Ascending aorta (tissue), 2 donors: ENCODE measurements around the gene SLC14A1. TPM values are rescaled to one million over a fixed set of nuclear protein-coding genes. Genes with fewer than 3 reads are reported as not detected.

Experiments used
- DNase-seq, 2 donors: peaks; one replicate each; pipeline ENCODE4 v3.0.0-alpha.2; 2019; ENCODE audit warnings: low spot score in 2 of 2
- H3K27ac ChIP-seq, 2 donors: fragments of 200-600 bp; sonication (generic); one replicate each; pipeline ENCODE4 v1.5.1; 2016 to 2017; ENCODE audit warnings: mild to moderate bottlenecking in 1 of 2
- H3K27me3 ChIP-seq: fragments of 200-600 bp; sonication (generic); one replicate; pipeline ENCODE4 v1.5.1; 2017
- H3K36me3 ChIP-seq, 2 donors: fragments of 200-600 bp; sonication (generic); one replicate each; pipeline ENCODE4 v1.5.1; 2016
- H3K4me1 ChIP-seq, 2 donors: fragments of 200-600 bp; sonication (generic); one replicate each; pipeline ENCODE4 v1.5.1; 2016 to 2017; ENCODE audit warnings: mild to moderate bottlenecking in 1 of 2
- H3K4me3 ChIP-seq, 2 donors: fragments of 200-600 bp; sonication (generic); one replicate each; pipeline ENCODE4 v1.5.1; 2016 to 2017; ENCODE audit warnings: mild to moderate bottlenecking in 1 of 2
- H3K9me3 ChIP-seq, 2 donors: fragments of 200-600 bp; sonication (generic); one replicate each; pipeline ENCODE4 v1.5.1; 2016
- intact Hi-C: fragments of 100-400 bp; cut with DNase I; formaldehyde crosslinking; loops from one replicate; pipeline ENCODE4 v1.15.1; 2023
- total RNA-seq: library from RNA; depleted of rRNA; stranded (reverse); fragments of >200 nt; gene quantifications from one replicate; pipeline ENCODE4 v1.1.0, GENCODE V29; 2016
- TF ChIP-seq, protein P1 (sequence below), 3 experiments: fragments of 200-600 bp in 2 of 3; fragments of 450-650 bp in 1 of 3; sonication (generic) in 2 of 3; IDR thresholded peaks; one replicate each; pipeline ENCODE4 v1.5.1; 2016 to 2019; ENCODE audit warnings: antibody characterized with exemption in 3 of 3, mild to moderate bottlenecking in 1 of 3, moderate library complexity in 1 of 3

Gene SLC14A1
- total RNA-seq, 1 donor from 2014 or later: 42.7 TPM

DNA sequence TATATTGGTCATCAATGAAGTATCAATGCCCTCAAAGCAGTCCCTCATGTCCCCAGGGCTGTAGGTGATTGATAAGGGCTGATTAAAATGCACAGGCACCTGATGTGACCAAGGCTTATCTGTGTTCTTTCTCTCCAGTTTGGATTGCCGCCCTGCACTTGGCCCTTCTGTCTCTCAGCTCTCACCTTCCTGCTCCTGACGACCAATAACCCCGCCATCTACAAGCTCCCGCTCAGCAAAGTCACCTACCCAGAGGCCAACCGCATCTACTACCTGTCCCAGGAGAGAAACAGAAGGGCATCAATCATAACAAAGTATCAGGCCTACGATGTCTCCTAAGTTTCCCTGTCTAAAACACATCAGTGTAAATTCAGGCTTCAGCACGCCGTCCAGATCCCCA, 41.8 kb upstream of the SLC14A1 start:
- Histone ChIP-seq H3K4me3 (no peak overlapping the region), H3K9me3 (no peaks in the 10 kb centered on the region), H3K4me1 (no peaks in the 10 kb centered on the region), H3K27ac (no peak overlapping the region), H3K27me3 (no peaks in the 10 kb centered on the region), H3K36me3 (no peaks in the 10 kb centered on the region)
- TF ChIP-seq, protein P1, sequence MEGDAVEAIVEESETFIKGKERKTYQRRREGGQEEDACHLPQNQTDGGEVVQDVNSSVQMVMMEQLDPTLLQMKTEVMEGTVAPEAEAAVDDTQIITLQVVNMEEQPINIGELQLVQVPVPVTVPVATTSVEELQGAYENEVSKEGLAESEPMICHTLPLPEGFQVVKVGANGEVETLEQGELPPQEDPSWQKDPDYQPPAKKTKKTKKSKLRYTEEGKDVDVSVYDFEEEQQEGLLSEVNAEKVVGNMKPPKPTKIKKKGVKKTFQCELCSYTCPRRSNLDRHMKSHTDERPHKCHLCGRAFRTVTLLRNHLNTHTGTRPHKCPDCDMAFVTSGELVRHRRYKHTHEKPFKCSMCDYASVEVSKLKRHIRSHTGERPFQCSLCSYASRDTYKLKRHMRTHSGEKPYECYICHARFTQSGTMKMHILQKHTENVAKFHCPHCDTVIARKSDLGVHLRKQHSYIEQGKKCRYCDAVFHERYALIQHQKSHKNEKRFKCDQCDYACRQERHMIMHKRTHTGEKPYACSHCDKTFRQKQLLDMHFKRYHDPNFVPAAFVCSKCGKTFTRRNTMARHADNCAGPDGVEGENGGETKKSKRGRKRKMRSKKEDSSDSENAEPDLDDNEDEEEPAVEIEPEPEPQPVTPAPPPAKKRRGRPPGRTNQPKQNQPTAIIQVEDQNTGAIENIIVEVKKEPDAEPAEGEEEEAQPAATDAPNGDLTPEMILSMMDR (IDR thresholded peaks at IDR 0.05): no peak
- DNase-seq: no peak
- intact Hi-C loops: no loop called here

DNA sequence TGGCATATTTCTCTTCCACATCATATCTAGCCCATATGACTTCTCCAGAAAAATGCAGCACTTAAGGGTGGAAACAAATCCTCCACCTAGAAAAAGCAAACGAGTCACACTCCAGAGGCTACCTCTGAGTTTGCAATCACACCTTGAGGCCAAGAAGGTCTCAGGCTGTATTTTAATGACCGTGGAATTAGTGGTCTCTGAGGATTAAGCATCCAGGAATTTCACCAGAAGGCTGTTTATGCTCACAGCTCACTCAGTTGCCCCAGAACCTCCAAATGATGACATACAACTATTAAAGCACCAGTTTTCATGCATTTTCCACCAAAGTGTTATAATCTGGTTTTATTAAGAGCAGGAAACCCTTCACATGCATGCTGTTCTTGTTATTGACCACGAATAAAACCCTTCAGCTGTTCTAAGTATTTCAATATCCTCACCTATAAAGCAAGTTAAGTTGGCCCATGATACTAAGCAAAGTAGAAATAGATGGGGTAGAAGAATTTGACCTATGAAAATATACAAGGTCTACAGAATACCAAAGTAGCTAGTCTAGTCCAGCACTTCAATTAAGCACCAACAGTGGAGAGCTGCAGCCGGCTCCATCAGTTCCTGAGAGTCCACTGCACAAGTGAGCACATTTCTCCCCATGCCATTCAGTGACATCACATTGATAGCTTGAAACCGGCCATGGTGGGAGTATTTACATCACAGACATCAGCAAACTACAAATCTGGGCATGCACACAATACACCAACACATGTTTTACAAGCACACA, 39.5 kb upstream of the SLC14A1 start:
- TF ChIP-seq, protein P1 (IDR thresholded peaks at IDR 0.05): no peak
- no peaks in the 10 kb centered on the region for H3K9me3 ChIP-seq
- intact Hi-C loops: no loop called here
- no peaks in the 10 kb centered on the region for H3K36me3 ChIP-seq
- no peaks in the 10 kb centered on the region for H3K27me3 ChIP-seq
- H3K4me1 ChIP-seq: no peaks in the 10 kb centered on the region
- DNase-seq: no peak
- H3K27ac ChIP-seq: no peak overlapping the region
- no peak overlapping the region for H3K4me3 ChIP-seq

DNA sequence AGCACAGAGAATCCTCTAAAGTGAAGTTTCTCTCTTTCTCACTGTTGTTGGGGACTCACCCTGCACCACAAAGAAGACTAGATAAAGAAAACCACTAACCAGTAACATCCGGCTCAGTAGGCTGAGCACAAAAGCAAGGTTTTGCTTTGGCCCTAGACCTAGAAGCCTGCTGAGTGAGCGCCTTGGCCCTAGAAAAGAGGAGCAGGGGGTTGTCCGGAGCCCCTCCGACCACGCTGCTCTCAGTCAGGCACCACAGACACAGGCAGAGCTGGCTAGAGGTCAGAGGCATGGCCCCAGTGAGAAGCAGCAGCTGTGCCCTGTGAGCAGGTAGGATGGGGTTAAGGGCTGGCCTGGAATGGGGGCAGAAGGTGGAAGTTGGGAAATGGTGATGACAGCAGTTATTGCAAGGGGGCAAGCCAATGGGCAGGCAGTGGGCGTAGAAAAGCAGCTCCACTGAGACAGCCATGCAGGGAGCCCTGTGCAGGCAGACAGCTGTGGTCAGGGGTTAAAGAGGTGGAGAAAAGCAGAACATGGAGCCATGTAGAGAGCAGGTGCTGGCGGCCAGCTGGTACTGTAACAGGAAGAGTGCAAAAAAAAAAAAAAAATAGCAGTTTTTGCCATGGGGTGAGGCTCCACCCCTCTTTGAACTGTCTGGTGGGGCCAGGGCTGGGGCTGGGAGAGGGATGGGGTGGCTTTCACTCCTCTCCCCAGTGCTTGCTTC, 36.9 kb upstream of the SLC14A1 start:
- Histone ChIP-seq H3K4me3 (no peak overlapping the region), H3K36me3 (no peaks in the 10 kb centered on the region), H3K9me3 (no peaks in the 10 kb centered on the region), H3K27me3 (no peaks in the 10 kb centered on the region), H3K27ac (no peak overlapping the region), H3K4me1 (no peaks in the 10 kb centered on the region)
- TF ChIP-seq, protein P1 (IDR thresholded peaks at IDR 0.05): no peak
- intact Hi-C loops: no loop called here
- no peak for DNase-seq

DNA sequence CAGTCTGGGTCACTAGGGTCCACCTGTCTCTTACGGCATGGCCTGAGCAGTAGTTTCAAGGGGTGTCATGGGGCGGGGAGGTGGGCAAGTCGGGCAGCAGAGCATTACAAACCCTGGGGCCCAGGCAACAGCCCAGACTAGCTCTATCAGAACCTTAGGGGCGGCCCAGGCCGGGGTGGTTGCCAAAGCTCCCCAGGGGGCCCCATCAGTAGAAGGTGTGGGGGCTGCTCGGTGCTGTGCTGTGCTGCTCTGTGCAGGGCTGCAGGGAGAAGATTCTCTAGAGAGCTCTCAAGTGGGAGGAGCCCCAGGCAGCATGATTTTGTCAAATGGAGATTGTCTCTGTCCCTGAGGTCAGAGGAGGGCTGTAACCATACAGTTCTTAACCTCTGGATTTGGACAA, 36.4 kb upstream of the SLC14A1 start:
- TF ChIP-seq, protein P1 (IDR thresholded peaks at IDR 0.05): no peak
- Histone ChIP-seq H3K27me3 (no peaks in the 10 kb centered on the region), H3K4me1 (no peaks in the 10 kb centered on the region), H3K27ac (no peak overlapping the region), H3K9me3 (no peaks in the 10 kb centered on the region), H3K36me3 (no peaks in the 10 kb centered on the region), H3K4me3 (no peak overlapping the region)
- intact Hi-C loops: no loop called here
- DNase-seq: no peak

DNA sequence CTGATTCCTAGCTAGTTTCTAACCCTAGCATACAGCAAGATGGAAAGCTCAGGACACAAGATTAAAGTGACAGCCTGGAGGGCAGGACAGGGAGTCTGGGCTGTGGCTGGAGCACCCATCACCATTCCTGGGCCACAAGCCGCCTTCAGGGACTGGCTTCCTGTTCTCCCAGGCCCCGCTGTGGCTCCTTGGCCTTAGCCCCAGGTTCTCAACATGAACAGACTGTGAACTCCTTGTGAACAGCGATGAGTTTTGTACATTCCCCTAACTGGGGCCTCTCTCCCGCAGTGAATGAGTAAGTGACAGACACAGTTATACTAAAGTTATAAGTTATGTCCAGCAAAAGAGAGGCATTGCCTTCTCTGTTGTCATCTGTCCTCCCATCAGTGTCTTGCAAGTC, 35.9 kb upstream of the SLC14A1 start:
- no peak for DNase-seq
- Histone ChIP-seq H3K27me3 (no peaks in the 10 kb centered on the region), H3K27ac (no peak overlapping the region), H3K9me3 (no peaks in the 10 kb centered on the region), H3K36me3 (no peaks in the 10 kb centered on the region), H3K4me3 (no peak overlapping the region), H3K4me1 (no peaks in the 10 kb centered on the region)
- intact Hi-C loops: no loop called here
- TF ChIP-seq, protein P1 (IDR thresholded peaks at IDR 0.05): no peak
